ENCODE results near the gene LASP1NB.
A peak's percentile ranks its signal among the peaks of the same experiment; 100 is the strongest.

Gene LASP1NB

DNA sequence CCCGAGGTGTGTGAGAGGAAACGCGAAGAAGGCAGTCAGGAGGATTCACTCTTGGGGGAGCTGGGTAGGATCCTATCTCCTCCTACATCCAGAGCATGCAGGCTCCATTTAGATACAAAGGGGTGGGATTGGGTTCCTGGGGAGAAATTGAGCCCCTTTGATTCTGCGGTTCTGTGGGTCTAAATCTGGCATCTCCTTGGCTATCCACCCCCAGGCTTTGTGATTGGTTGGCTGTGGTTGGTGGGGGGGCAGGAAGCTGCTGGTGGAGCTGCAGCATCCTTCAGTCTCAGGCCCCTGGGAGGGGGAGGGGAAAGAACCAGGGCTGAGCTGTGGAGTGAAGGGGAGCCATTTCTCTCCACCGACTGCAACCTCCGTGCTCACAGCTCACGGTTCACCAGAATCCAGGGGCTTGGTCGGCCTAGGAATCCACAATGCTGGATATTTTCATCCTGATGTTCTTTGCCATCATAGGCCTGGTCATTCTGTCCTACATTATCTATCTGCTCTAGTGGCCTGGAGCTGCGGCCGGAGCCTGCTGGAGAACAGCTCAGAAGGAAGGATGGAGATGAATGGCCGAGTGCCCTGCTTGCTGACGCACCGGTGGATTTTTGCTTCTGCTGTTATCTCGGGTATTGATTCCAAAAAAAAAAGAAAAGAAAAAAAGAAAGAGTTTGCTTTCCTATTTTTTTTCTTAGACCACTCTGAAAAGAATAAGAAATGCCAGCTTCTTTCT, at the start of gene LASP1NB:
TSS of gene LASP1NB (plus strand) at position 352 of the 733 bp plus-strand sequence.
- no peak for DNase-seq

DNA sequence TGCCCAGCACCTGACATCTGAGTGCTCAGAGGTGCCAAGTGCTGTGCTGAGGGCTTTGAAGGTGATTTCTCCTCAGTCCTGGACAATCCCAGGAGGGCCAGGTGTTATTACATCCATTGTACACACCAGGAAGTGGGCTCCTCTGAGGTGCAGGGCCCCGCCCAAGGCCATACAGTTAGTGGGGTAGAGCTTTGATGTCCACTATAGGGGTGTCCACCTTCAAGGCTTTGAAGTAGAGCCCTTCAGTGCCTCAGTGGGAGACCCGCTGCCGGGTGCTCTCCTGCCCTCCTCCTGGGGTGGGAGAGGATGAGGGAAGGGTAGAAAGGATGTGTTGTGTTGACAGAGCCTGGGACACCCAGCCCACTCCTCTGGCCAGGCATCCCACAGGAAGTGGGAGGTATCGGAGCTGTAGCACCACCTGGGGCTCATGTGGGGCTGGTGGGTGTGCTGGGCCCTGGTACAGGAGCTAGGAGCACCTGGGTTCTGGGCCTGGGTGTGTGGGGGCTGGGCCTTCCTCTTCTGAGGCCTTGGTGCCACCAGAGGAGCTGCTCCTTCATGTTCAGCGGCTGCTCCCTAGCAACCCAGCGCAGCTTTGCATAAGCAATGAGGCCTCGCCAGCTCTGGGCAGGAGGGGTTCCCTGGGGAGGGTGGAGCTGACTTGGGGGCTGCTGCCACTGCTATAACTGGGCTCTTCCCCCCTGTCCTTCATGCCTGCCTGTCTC, 48.1 kb upstream of the LASP1NB start:
- no peak for DNase-seq

DNA sequence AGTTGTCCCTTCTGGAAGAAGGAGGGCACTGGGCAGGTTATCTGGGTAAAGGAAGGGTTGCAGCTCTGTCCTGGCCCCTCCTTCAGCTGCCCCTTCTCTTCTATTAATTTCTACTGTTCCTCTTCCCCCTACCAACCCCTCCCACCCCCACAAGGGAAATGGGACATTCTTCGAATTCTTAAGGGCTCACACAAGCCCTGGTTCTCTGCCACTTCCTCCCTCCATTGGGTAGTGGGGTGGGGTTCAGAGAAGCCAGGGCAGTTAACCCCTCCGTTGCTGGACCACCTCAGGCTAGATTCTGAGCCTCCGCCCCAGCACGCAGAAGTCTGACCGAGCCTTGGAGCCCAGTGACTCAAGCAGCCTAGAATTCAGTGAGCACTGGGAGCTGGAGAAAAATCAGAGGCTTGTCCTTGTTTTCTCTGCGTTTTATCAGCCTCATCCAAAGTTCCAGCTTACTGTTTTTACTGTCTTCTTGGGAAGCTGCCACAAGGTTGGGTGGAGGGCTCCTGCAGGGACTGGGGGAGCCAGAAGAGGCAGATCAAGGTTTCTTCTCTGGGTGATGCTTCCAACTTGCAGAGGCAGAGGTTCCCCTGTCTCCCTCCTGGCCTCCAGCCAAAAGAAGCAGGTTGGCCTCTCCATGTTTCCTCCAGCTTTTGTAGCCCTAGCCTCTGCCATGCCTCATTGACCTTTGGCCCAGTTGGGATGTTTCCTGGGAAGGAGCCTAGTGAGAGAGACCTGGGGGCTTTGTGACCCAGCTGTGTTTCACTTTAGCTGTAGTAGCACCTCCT, 45.3 kb upstream of the LASP1NB start:
- DNase-seq: peak; percentile 26

DNA sequence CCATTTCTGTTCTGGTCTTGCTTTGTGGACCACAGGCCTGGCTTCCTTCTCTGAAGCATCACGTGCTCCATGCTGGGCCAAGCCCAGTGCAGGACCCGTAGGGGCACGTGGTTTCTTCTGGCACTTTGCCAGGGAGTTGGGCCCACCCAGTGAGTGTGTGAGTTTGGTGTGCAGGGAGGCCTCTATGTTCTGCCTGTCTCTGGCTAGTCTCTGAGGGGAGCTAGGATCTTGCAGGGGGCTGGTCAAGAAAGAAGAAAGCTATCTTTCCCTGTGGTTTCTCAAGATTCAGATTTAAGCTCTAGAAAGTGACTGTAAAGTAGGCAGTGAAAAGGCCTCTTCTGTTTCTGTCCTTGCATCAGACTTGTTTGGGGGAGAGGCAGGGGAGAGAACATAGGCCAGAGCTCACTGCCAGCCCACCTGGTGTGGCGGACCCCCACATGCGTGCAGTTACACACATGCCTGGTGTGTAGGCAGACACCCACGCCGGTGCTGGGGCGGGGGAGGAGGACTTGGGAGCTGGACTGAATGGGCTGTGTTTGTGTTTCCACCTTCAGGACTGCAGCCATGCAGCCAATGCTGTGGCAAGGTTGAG, 43.7 kb upstream of the LASP1NB start:
- no peak for DNase-seq

DNA sequence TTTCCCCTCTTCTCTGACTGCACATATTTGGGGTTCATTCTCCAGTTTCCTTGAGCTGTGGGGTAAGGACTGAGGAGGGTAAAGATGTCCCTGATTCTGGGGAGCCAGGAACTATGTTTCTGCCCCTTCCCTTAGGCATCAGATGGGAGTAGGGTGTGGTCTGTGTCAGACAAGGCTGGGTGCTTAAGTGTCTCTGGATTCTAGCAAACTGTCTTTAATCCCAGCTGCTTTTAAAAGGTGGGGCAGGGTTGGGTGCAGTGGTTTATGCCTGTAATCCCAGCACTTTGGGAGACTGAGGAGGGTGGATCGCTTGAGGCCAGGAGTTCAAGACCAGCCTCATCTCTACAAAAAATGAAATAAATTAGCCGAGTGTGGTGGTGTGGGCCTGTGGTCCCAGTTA, 42.5 kb upstream of the LASP1NB start:
- DNase-seq: no peak

DNA sequence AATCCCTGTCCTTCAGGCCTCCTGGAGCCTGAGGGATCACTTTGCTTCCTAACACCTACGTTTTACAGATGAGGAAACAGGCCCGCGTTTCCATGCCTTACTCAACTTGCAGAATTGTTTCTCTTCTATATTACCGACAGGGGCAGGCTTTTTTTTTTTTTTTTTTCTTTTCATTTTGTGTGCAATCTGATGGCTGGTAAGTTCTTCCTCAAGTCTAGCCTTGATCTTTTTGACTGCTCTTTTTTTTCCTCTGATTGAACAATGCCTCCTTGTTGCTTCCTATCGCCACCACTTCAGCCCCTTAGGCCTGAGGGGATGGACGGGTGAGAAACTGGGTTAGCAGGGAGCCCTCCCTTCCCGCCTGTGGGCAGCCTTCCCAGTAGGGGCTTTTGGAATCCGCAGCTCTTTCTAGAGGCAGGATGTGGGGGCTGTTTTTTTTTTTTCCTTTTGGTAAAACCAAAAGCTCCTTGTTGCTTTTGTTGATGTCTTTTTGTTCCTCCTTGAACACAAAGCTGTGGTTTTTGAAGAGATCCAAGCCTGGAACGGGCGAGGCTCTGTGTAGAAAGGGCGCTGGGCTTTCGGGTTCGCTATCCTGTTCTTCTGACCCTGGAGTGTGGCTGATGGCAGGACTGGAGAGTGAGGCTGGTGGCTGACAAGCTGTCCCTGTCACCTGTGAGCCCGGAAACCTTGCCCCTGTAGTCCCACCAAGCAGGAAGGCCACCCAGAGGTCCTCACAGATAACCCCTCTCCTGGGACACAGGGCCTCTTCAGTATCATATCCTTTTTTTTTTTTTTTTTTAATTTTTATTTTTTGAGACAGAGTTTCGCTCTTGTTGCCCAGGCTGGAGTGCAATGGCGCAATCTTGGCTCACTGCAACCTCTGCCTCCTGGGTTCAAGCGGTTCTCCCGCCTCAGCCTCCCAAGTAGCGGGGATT, 41.6 kb upstream of the LASP1NB start:
- DNase-seq: no peak

DNA sequence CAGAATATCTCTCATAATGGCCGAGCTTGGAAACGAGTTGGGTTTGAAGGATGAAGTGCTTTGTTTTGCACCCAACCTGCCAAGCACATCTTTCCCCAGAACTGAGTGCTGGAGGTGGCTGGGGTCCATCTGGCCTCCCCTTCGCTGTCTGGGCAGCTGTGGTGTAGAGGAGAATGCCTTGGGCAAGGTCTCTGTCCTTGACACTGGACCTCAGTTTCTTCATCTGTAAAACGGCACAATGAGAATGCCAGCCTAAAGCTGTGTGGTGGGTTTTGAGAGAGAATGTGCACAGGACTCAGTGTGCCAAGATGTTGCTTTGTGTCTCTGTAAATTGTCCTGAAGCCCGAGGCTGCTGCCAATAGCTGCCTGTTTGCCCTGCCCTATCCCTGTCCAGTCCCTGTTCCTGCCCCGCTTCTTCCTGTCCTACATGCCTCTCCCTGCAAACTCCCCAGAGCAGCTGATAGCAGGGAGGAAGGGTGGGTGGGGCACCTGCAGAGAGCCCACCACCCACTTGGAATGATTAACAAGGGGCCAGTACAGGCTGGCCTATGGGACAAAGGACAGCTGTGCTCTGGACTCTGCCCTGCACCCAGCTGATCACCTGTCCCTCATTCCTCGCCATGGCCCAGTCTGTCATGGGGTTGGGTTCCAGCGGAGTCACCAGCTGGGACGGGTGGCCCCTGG, 40.2 kb upstream of the LASP1NB start:
- DNase-seq: no peak

DNA sequence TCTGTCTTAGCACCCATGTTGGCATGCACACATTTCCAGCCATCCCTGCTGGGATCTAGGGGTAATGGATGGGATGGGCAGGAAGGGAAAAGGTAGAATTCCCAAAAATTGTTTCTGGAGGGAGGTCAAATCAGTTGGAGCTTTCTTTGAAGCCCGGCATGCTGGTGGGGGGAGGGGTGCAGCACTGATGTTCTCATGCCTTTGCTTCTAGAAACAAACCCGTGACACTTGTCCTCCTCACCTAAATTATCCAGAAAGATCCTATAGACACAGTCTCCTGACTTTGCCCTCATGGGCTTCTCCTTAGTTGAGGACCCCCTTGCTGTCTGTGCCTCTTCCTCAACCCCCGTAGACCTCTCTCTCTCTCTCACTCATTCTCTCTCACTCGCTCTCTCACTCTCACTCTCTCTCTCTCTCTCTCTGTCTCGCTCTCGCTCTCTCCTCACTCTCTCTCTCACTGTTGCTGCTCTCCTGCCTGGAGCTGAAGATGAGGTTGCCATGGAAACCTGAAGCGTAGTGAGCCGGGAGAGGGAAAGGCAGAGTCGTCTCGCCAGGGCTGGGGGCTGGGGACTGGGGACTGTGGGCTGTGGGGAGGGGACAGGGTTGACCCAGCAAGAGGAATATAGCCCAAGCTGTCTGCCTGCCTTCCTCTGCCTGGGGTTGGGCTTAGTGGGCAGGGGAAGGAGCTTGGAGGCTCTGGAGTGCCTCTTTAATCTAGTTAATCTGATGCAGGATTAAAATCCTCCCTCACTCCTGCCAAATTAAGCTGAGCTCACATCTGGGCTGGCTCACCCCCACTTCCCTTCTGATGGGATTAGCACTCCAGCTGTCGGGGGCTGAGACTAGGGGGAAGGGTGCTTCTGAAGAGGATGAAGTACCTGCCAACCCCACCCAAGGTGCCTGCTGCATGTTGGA, 39.4 kb upstream of the LASP1NB start:
- no peak for DNase-seq

DNA sequence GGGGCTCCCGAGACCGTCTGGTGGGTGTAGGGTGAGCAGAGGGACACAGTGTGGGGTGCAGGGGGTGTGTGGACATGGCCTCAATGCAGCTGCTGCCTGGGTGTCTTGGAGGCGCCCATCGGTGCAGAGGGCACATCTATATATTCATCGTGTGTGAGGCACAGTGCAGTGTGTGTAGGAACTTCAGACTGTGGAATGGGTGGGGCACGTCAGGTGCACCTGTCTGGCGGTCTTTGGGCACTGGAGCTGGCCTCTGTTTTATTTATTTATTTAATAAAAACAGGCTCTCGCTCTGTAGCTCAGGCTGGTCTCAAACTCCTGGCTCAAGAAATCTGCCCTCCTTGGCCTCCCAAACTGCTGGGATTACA, 38.8 kb upstream of the LASP1NB start:
- DNase-seq: no peak

DNA sequence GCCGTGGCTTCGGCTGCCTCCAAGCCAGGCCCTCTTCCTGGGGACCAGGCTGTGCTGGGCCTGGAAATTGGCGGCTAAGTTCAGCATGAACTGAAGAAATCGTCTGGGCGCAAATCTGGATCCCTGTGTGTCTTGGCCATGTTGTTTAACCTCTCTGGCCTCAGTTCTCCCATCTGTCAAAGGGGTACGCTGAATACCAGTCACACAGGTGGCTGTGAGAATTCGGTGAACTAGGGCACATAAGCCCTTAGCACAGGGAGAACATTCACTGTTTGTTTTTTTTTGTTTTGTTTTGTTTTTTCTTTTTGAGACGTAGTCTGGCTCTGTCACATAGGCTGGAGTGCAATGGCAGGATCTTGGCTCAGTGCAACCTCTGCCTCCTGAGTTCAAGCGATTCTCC, 36.6 kb upstream of the LASP1NB start:
- DNase-seq: no peak

DNA sequence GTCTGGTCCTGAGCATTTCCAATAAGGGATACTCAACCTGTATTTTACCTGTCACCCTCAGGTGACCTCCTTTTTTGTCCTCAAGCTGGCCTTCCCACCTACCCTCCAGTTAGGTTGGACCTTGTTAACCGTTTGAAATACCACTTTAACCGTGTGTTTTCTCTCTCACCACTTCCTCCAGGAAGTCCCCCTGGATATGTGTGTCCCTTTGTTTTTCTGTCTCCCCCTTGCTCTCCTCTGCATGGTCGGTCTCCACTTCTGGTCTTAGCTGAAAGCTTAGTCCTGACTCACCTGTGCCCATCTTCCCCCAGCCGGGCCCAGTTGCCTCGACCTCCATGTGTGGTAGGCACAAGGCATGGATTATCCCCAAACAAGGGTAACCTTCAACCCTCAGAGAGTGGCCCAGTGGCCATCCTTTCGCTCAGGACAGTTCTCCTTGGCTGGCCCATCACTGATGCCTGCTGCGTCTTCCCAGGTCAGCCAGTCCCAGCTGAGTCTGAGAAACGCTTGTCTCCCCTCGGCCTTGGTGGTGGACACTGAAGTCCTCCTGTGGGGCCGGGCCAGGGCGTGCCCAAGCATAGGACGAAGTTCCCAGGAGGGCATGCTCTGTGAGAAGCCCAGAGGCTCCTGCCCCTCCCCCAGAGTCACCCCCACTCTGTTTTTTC, 35.5 kb upstream of the LASP1NB start:
- no peak for DNase-seq

DNA sequence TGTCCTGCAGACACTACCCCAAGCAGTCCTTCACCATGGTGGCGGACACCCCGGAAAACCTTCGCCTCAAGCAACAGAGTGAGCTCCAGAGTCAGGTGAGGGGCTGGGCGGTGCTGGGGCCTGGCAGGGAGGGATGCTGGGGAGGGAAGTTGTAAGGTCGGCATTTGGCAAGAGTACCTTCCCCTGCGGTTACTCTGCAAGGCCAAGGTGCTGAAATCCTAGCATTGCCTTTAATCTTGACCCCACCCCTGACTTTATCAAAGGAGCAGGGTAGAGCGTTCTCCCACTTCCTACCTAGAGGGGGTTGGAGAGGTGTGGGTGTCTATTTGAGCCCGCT, 35.0 kb upstream of the LASP1NB start:
- DNase-seq: no peak

DNA sequence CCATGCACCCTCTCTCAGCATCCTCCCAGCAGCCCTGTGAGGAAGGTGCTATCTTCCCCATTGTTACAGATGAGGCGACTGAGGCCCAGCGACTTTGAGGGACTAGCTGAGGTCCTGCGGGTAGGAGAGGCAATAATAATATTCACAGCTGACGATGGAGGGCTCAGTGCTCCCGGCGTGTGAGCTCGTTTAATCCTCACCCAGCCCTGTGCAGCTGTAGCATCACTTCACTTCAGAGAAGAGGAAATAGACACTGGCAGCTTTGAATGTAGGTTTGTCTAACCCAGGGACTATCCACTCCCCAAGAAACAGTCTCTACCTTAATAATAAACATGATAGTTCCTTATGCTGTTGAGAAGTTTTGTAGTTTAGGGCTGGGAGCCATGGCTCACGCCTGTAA, 34.0 kb upstream of the LASP1NB start:
- DNase-seq: no peak

DNA sequence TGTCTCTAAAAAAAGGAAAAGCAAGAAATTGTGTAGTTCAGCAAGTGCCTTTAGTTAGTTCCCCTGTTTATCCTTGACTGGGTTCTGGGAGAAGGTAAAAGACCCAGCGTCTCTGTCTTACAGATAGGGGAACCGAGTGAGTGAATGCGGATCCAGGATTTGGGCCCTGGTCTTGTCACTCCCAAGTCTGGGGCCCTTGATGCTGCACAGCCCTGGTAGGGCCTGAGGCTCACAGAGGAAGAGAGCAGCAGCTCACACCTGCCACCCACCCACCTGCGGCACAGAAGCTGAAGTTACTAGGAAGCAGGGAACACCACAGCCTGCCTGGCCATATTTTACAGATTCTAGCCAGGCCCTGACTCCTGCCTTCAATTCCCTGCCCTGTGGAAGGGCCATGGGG, 33.3 kb upstream of the LASP1NB start:
- no peak for DNase-seq

DNA sequence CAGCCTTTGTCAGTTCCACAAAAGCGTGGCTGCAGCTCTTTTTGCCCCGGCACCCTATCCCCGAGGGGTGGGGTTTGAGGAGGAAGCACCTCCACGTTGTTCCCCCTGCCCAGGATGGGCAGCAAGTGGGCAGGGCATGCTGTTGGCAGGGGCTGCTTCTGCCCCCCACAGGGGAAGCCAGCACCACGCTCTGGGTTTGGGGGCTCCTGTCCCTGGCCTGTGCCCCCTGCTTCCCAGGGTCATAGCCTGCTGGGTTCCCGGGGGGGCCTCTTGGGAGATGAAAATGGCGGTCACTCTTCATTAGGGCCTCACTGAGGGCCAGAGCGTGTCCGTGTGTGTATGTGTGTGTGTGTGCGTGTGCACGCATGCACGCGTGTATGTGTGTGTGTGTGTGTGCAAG, 32.8 kb upstream of the LASP1NB start:
- no peak for DNase-seq

DNA sequence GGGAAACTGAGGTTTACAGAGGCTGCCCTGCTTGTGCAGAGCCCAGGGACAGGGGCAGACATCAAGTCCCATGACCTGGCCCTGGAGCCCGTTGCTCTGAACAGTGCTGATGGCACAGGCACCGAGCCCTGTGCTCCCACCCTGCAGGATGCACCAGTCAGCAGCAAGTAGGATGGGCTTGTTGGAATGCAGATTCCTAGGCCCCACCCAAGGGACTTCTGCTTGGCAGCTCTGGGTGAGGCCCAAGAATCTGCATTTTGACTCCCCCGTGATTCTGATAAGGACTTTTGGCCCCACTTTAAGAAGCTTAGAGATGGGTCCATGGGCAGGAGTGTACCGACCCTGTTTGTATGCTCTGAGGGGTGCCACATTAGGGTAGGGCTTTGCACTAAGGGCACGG, 32.3 kb upstream of the LASP1NB start:
- no peak for DNase-seq

DNA sequence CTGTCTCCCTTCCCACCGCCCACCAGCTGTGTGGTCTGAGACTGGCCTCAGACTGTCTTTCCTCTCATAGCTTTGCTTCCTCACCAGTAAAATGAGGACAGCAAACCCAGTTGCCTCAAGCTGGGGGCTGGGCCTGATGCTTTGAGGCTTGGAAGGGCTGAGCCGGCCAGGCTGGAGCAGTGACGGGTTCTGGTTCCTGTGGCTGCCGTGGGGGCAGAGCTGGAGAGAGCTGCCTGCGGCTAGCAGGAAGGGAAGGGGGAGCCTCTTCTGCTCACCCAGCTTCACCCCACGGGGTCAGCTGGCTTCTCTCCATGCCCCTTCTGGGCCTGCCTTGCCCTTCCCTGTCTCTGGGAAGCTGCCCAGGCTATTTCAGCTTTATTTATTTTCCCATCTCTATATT, 31.8 kb upstream of the LASP1NB start:
- DNase-seq: no peak

DNA sequence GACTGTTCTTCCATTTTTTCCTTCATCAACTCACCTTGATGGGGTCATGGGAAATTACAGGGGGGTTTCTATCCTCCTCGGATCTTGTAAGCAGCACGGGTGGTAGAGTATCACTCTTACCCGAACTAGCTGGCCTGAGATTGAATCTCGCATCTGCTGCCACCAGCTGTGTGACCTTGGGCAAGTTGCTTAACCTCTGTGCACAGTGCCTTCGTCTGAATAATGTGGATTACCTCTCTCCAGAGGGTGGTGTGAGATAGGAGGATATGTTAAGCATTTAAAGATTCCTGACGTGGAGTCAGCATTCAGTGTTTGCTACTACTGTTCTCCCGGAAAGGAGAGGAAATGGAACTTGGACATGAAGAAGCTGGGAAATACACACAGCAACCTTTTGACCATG, 31.1 kb upstream of the LASP1NB start:
- DNase-seq: no peak

DNA sequence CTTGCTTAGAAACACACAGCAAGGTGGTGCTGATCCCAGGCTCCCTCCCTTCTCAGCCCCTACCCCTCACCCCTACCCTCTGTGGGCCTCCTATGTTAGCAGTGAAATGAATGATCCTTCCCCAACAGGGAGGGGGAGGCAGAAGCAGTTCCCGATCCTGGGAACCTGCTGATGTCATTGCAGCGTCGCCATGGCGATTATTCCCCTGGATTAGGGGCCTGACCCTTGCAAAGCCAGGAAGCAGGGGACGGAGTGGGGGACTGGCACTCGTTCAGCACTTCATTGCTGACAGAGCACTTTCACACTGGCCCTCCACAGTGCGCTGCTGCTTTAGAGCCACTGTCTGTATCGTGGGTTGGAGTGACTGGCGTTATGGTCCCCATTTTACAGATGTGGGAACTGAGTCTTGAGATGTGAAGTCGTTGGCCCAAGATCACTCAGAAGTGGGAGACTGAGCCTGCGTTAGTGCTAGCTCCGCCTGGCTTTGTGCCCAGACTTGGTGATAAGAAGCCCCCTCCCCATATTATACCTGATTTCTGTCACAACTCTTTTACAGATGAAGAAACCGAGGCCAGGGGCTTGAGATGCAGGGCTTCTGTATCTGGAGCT, 29.0 kb upstream of the LASP1NB start:
- DNase-seq: no peak

DNA sequence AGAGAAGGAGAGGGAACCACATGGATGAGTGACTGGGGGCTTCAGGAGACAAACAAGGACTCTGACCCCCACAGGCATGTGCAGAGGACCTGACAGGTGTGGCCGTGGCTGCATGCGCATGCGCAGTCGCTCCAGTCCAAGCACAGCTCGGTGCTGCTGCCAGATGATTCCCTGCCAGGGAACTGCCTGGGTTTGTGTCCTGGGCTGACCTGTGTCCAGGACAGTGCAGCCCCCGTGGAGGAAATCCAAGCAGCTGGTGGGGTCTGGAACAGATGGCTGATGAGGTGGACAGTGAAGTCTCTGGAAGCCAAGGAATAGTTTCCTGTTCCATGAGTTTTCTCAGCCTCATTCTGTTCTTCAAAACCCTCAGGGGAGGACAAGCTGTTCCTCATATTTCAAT, 28.2 kb upstream of the LASP1NB start:
- peak; percentile 61 for DNase-seq
